Suprapubic skin (tissue), 4 donors: Measurements from ENCODE around the gene COL16A1. TPM values are rescaled to one million over a fixed set of nuclear protein-coding genes. Genes with fewer than 3 reads are reported as not detected.

Experiments used
- DNase-seq, 2 donors: peaks; one replicate each; pipeline ENCODE4 v3.0.0-alpha.2; 2019; ENCODE audit warnings: low spot score in 2 of 2
- H3K27ac ChIP-seq: fragments of 200-600 bp; sonication (generic); one replicate; pipeline ENCODE4 v1.5.1; 2019
- H3K27me3 ChIP-seq: fragments of 200-600 bp; sonication (generic); one replicate; pipeline ENCODE4 v1.5.1; 2019
- H3K36me3 ChIP-seq: fragments of 200-600 bp; sonication (generic); one replicate; pipeline ENCODE4 v1.5.1; 2019
- H3K4me1 ChIP-seq: fragments of 200-600 bp; sonication (generic); one replicate; pipeline ENCODE4 v1.5.1; 2019
- H3K4me3 ChIP-seq: fragments of 200-600 bp; sonication (generic); one replicate; pipeline ENCODE4 v1.5.1; 2019; ENCODE audit warnings: mild to moderate bottlenecking
- H3K9me3 ChIP-seq: fragments of 200-600 bp; sonication (generic); one replicate; pipeline ENCODE4 v1.5.1; 2019
- EP300 ChIP-seq: sonication (generic); formaldehyde crosslinking; IDR thresholded peaks from one replicate; pipeline ENCODE4 v1.6.1; 2017; ENCODE audit warnings: antibody characterized with exemption
- POLR2A ChIP-seq, 2 donors: fragments of 450-650 bp; IDR thresholded peaks; one replicate each; pipeline ENCODE4 v1.6.1; 2017; ENCODE audit warnings: antibody characterized with exemption in 2 of 2, mild to moderate bottlenecking in 2 of 2, moderate library complexity in 2 of 2
- POLR2AphosphoS5 ChIP-seq, 3 donors: sonication (generic); formaldehyde crosslinking; IDR thresholded peaks; one replicate each; pipeline ENCODE4 v1.6.1; 2017; ENCODE audit warnings: antibody characterized with exemption in 3 of 3
- WGBS: methylation state at CpG from one replicate; pipeline ENCODE4 v1.1.5; 2018; 5-methylcytosine and 5-hydroxymethylcytosine counted together
- total RNA-seq, 4 donors: library from RNA; depleted of rRNA; stranded (reverse); fragments of >200 nt; gene quantifications; one replicate each; pipeline ENCODE4 v1.1.0, GENCODE V29; 2016
- TF ChIP-seq, protein P1 (sequence below), 2 donors: fragments of 200-600 bp in 1 of 2; fragments of 450-650 bp in 1 of 2; sonication (generic) in 1 of 2; IDR thresholded peaks; one replicate each; pipeline ENCODE4 v1.5.1; 2016 to 2019; ENCODE audit warnings: antibody characterized with exemption in 2 of 2, mild to moderate bottlenecking in 1 of 2, moderate library complexity in 1 of 2

The COL16A1 gene
- total RNA-seq, 4 donors from 2014 or later = 41.6 to 188 (median 93.1) TPM

DNA sequence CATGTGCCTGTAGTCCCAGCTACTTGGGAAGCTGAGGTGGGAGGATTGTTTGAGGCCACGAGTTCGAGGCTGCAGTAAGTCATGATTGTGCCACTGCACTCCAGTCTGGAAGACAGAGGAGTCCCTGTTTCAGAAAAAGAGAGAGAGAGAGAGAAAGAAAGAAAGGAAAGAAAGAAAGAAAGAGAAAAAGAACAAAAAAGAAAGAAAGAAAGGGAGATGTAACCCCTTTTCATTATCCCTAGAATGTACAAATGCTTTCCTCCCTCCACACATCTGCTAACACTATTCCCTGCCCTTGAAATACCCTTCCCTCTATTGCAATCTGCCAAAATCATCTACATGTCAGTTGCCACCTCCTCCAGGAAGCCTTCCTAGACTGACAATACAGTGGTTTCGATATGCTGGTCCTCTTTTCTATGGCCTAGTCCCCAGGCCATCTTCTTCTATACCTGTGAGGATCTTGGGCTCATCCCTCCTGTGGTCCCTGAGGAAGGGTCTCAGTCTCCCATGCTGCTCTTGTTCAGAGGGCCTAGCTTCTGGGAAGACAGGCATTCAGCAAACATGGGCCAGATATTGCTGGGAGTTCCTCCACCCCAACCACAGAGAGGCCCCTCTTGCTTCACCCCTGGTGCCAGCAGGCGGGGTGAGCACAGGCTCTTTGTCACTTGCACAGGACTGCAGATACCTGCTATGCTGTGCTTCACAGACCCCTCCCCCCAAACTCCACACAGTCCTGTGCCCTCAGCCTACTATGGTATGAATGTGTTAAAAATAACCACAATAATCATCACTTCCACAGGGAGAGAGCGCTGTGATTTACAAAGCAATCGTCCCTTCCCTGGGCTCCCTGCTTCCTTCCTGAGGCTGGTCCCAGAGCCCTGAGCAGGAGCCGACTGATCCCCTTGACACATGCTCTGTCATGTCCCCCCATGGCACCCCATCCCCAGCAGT, 46.2 kb upstream of the COL16A1 start:
- H3K9me3 ChIP-seq = no peaks in the 10 kb centered on the region
- H3K27me3 ChIP-seq = no peaks in the 10 kb centered on the region
- no peak for TF ChIP-seq EP300
- TF ChIP-seq POLR2A (IDR thresholded peaks at IDR 0.05) = no peak
- no peak for TF ChIP-seq POLR2AphosphoS5 (IDR thresholded peaks at IDR 0.05)
- TF ChIP-seq, protein P1, sequence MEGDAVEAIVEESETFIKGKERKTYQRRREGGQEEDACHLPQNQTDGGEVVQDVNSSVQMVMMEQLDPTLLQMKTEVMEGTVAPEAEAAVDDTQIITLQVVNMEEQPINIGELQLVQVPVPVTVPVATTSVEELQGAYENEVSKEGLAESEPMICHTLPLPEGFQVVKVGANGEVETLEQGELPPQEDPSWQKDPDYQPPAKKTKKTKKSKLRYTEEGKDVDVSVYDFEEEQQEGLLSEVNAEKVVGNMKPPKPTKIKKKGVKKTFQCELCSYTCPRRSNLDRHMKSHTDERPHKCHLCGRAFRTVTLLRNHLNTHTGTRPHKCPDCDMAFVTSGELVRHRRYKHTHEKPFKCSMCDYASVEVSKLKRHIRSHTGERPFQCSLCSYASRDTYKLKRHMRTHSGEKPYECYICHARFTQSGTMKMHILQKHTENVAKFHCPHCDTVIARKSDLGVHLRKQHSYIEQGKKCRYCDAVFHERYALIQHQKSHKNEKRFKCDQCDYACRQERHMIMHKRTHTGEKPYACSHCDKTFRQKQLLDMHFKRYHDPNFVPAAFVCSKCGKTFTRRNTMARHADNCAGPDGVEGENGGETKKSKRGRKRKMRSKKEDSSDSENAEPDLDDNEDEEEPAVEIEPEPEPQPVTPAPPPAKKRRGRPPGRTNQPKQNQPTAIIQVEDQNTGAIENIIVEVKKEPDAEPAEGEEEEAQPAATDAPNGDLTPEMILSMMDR (IDR thresholded peaks at IDR 0.05) = no peak
- H3K27ac ChIP-seq = no peak overlapping the region
- no peaks in the 10 kb centered on the region for H3K36me3 ChIP-seq
- whole genome bisulfite sequencing = 93% methylated on average over 7 of the region's 7 CpGs
- H3K4me3 ChIP-seq = no peak overlapping the region
- peaks cover 6% of the 10 kb centered on the region for H3K4me1 ChIP-seq
- no peak for DNase-seq

DNA sequence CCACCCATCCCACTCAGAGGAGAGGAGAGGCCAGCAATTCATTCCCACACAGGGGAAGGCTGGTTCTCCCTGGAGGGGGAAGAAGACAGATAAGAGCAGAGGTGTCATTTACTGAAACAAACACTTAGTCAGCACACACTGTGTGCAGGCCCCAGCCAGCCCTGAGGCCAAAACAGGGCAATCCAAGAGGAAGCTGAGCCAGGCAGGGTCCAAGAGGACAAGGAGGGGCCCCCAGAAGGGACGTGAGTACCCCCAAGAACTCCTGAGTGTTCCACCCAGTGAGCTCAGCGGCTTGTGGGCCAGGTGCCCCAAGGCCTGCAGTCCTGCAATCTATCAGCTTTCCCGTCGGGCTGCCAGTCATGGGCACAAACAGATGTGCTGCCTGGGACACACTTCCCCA, 44.5 kb upstream of the COL16A1 start:
- Histone ChIP-seq H3K27me3 (no peaks in the 10 kb centered on the region), H3K4me1 (no peaks in the 10 kb centered on the region), H3K9me3 (no peaks in the 10 kb centered on the region), H3K4me3 (no peak overlapping the region), H3K36me3 (no peaks in the 10 kb centered on the region), H3K27ac (no peak overlapping the region)
- no peak for DNase-seq
- TF ChIP-seq EP300 = no peak
- no peak for TF ChIP-seq POLR2A (IDR thresholded peaks at IDR 0.05)
- 100% methylated on average over 2 of the region's 4 CpGs for WGBS

DNA sequence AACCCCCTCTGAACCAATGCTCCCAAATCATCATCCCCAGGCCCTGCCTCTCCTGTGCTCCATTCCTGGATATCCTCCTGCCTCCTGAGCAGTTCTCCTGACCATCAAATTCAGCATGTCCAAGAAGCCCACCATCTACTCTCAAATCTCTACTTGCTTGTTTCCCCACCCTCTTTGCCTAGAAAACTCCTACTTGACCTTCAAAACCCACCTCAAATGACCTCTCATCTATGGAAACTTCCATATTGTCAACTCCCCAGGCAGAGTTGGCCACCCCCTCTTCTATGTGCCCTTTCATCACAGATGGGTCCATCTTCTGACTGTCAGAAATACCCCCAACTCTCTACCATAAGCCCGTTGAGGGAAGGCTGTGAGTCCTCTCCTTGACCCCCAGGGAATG, 43.5 kb upstream of the COL16A1 start:
- Histone ChIP-seq H3K4me3 (no peak overlapping the region), H3K4me1 (no peaks in the 10 kb centered on the region), H3K27me3 (no peaks in the 10 kb centered on the region), H3K36me3 (no peaks in the 10 kb centered on the region), H3K27ac (no peak overlapping the region), H3K9me3 (no peaks in the 10 kb centered on the region)
- DNase-seq = no peak
- WGBS = 87% methylated on average over 1 of the region's 1 CpG
- TF ChIP-seq POLR2AphosphoS5 (IDR thresholded peaks at IDR 0.05) = no peak
- TF ChIP-seq POLR2A (IDR thresholded peaks at IDR 0.05) = no peak
- TF ChIP-seq, protein P1 (IDR thresholded peaks at IDR 0.05) = no peak
- no peak for TF ChIP-seq EP300

DNA sequence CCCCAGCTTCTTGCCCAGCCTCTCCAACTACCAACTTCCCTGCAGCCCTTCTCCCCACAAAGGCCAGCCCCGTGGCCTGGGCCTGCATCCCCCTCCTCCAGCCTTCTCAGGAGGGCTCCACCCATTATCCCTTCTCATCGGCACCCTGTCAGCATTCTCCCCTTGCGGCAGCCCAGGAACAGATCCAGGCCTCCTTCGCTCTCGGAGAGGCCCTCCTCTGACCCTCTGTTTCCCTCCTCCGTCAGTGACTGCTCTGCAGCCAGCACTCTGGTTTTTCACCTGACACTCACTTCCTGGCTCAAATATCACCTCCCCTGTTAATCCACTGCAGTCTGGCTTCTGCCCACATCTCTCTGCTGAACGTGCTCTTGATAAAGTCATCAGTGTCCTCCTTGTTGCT, 42.9 kb upstream of the COL16A1 start:
- TF ChIP-seq EP300 = no peak
- TF ChIP-seq POLR2AphosphoS5 (IDR thresholded peaks at IDR 0.05) = no peak
- TF ChIP-seq, protein P1 (IDR thresholded peaks at IDR 0.05) = no peak
- TF ChIP-seq POLR2A (IDR thresholded peaks at IDR 0.05) = no peak
- DNase-seq = no peak
- H3K4me1 ChIP-seq = no peaks in the 10 kb centered on the region
- WGBS = 72% methylated on average over 7 of the region's 7 CpGs
- H3K27me3 ChIP-seq = no peaks in the 10 kb centered on the region
- no peak overlapping the region for H3K4me3 ChIP-seq
- no peaks in the 10 kb centered on the region for H3K36me3 ChIP-seq
- H3K27ac ChIP-seq = no peak overlapping the region
- no peaks in the 10 kb centered on the region for H3K9me3 ChIP-seq

DNA sequence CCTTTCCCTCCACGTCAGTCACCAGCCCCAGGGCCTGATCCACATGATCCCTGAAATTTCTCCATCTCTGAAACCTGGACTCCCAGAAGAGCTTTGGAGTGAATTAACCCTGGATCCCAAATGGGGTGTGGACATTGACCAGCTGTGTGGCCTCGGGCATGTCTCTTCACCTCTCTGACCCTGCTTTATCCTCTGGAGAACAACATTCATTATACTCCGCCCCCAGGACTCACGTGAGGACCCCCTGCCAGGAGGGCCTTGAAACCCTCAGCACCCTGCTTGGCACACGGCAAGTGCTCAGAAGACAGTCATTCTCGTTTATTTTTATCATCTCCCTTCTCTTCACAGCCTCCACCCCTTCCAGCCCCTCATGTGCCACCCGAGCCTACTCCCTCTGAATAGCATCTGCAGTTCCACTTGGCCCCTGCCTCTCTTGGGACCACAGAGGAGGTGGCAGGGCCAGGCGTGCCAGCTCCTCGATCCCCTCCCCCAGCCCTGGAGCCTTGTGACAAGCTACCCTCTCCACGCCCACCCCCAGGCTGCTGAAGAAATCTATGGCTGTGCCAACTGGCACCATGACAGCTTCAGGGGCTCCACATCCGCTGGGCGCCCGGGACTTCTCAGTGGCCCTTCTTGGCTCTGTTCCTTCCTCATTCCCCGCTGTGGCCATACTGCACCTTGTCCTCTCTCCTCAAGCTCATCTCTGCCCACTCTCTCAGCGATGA, 42.3 kb upstream of the COL16A1 start:
- Histone ChIP-seq H3K4me1 (no peaks in the 10 kb centered on the region), H3K4me3 (no peak overlapping the region), H3K27me3 (no peaks in the 10 kb centered on the region), H3K36me3 (no peaks in the 10 kb centered on the region), H3K9me3 (no peaks in the 10 kb centered on the region), H3K27ac (no peak overlapping the region)
- no peak for DNase-seq
- TF ChIP-seq, protein P1 (IDR thresholded peaks at IDR 0.05) = no peak
- TF ChIP-seq POLR2A (IDR thresholded peaks at IDR 0.05) = no peak
- TF ChIP-seq POLR2AphosphoS5 (IDR thresholded peaks at IDR 0.05) = no peak
- no peak for TF ChIP-seq EP300
- WGBS = 64% methylated on average over 14 of the region's 15 CpGs
